ENCODE measurements around the gene SFSWAP.
"Not testable (repeated sequence)": the region's sequence is repeated elsewhere in the genome, so short reads cannot be mapped to it uniquely, and the experiment has no call there.

SFSWAP gene

DNA sequence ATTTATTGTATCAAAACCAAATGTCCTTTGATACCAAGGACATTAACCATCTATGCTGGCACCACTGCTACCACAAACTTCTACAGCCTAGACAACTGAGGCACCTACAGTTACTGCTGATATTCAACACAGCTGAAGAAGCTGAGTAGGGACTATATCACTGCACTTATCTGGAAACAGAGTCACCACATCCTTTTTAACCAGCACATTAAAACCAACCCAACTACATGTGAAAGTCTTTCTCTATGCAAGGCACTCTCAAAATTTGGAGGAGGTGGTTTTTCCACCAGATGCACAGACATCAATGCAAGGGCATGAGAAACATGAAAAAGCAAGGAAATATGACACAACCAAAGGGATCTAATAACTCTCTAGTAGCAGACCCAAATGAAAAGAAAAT, 7.7 kb upstream of the SFSWAP start:
- DNase-seq (ENCODE audit: low spot score) = no peak

DNA sequence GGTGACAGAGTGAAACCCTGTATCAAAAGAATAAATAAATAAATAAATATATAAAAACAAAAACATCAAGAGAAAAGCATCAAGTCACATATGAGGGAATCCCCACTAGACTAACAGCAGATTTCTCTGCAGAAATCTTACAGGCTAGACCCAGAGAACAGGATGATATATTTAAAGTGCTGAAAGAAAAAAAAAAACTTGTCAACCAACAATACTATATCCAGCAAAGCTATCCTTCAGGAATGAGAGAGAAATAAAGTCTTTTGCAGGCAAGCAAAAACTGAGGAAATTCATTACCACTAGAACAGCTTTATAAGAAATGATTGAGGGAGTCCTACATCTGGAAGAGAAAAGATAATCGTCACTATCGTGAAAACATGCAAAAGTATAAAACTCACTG, 6.4 kb upstream of the SFSWAP start:
- no peak for DNase-seq (ENCODE audit: low spot score)

DNA sequence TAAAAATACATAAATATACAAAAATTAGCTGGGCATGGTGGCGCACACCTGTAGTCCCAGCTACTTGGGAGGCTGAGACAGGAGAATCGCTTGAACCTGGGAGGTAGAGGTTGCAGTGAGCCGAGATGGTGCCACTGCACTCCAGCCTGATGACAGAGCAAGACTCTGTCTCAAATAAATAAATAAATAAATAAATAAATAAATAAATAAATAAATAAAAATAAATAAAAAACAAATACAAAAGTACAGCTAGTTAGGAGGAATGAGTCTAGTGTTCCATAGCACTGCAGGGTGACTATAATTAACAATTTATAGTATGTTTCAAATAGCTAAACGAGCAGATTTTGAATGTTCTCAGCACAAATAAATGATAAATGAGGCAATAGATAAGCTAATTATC, 4.2 kb upstream of the SFSWAP start:
- not testable (repeated sequence) for DNase-seq (ENCODE audit: low spot score)

DNA sequence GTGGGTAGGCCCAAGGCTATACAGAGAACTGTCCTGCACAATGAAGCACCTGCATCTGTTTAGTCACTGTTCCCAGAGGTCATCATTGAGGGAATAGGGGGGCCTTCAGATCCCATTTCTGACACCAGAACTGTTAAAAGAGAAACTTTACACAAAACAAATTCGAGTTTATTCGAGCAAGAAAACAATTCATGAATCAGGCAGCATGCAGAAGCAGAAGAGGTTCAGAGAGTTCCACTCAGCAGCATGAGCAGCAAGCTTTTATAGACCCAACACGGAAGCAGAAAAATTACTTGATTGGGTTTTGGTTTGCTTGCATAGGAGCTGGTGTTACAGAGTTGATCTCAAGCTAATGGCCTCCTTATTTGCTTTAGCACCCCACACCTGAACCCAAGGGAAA, 1.7 kb upstream of the SFSWAP start:
- no peak for DNase-seq (ENCODE audit: low spot score)

DNA sequence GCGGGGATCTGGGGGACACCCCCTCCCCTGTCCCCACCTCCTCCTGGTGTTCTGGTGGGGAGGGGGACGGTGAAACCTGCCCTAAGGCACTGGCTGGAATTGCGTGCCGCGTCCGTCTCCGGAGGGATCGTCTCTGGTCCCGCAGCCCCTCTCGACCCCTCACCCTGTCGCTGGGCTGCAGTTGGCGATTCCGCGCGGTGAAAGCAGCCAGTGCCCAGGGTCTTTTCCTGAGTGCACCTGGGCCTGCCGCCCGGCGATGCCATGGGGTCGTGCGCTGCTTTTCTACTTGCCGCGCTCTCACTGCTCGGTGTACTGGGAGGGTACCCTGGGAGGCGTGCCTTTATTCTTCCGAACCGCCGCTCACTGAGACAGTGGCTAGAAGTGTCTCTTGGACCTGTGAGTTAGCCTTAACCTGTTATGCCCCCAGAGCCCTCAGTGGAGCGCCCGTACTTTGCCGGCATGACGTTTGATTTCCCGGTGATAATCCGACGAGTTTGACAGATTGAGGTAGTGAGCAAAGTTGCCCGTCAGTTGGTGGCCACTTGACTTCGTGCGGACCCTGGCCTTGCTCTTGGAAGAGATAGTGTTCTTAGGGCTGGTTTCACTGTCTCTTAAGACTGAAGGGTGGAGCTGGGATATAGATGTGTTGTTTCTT, 788 bp downstream of the SFSWAP start:
- DNase-seq (ENCODE audit: low spot score) = no peak

DNA sequence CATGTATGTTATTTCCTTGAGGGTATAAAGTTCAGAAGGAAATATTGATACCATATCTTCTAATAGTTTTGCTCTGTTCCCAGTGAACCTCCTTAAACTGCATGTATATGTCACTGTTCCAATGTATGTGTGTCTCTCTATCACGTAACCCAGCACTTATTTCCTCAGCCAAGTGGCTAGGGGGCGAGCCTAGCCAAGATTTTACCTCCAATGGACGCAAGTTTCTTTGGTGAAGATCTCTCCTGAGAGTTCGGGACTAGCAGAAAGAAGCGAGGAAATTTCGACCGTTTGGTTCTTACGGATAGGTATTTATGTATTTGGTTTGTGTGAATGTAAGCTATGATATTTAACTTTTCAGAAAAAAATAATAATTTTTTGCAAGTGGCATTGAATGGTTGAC, 2.5 kb downstream of the SFSWAP start:
- no peak for DNase-seq (ENCODE audit: low spot score)

DNA sequence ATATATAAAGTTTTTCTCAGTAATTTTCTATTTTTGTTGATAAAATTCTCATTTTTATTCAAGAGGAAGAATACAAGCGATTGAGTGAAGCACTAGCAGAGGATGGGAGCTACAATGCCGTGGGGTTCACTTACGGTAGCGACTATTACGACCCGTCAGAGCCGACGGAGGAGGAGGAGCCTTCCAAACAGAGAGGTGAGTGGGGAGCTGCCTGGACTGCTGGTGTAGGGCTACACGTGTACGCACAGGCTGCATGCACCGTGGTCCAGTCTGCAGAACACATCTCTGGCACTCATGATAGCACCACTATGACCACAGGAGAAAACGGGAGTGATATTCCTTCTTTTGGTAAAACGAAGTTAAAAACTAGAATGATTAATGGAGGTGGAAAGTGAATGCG, 3.9 kb downstream of the SFSWAP start:
- no peak for DNase-seq (ENCODE audit: low spot score)

DNA sequence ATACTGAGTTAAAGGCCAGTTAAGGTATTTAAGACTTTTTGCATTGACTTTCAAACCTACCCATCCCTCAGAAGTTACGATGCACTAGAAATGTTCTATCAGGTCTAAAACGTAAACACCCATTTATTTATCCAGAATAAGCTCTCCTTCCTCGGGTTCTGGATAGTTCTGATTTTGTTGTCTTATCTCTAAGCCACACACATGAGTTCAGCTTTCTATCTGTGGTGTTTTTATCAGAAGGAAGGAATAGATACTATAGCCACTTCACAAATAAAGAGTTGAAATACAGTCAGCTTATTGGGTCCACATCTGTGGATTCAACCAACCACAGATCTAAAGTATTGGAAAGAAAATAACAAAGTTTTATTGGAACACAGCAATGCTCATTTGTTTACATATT, 5.4 kb downstream of the SFSWAP start:
- no peak for DNase-seq (ENCODE audit: low spot score)

DNA sequence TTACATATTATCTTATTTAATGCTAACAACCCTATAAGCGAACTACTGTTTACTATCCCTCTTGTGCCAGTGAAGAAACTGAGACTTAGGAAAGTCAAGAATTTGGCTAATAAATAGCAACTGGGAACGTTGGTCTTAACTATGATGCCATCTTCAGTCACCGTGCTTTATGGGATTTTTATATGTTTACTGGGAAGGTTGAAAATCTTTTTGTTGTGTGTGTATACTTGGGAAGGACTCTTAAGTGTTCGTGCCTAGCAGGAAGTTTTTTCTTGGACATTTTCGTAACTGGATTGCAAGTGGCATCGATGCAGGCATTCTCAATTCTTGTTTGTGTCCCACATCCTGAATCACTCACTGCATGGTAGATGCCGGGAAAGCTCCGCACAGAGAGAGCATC, 9.4 kb downstream of the SFSWAP start:
- no peak for DNase-seq (ENCODE audit: low spot score)

DNA sequence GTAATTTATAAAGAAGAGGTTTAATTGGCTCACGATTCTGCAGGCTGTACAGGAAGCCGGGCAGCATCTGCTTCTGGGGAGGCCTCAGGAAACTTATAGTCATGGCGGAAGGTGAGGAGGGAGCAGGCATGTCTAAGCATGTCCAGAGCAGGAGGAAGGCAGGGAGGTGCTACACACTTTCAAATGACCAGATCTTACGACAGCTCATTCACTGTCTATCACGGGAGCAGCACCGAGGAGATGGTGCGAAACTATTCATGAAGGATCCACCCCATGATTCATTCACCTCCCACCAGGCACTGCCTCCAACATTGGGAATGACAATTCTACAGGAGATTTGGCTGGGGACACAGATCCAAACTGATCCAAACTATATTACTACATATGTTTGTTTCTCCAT, 10.0 kb downstream of the SFSWAP start:
- DNase-seq (ENCODE audit: low spot score) = no peak

DNA sequence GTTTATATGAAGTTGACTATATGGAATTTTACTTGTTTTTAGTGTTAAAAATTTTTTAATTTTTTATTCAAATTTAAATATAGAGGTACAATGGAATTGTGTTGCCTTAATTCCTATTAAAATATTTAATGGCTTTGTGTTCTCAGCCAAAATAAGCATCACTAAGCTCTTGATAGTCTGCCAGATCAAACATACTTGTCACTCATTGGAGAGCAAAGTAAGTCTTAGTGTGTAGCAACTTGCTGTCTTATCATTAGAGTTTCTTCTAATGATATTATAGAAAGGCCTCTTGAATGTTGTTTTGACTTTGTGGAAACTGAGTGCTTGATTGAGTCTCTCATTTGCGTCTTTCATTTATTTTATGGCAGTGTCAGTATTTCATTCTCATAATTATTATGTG, 10.7 kb downstream of the SFSWAP start:
- DNase-seq (ENCODE audit: low spot score) = no peak

DNA sequence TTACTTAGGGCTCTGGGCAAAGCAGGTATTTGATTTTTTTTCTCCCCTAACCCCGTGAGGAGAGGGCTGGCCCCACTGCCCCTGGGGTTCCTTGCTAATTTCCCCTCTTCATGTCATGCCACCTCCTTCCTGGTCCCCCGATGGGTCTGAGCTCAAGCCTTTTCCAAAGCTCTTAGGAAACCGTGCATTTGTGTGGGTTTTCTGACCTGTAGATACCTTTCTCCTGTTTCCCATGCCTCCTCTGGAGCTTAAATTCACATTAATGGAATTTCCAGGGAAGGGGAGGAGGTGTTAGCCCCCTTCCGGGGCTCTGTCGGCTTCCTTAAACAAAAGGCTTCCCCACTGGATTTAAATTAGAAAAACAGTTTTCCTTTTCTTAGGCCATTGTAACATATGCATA, 12.6 kb downstream of the SFSWAP start:
- DNase-seq (ENCODE audit: low spot score) = no peak

DNA sequence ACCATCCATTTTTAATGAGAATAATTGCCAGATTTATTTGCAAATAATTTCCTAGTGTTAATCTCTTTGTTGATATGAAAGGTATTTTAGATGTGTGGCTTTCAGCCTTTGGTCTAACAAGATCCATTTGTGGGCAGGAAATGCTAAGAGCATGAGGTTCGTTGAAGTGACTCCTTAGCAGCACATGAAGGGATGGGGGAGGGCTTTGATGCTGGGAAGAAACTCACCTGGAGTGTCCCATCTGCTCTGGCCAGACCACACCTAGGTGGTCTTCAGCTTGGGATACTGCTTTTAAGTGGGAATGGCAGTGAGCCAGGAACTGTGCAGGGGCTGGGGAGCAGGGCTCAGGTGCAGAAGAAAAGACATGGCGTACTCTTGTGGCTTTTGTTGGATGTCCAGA, 13.6 kb downstream of the SFSWAP start:
- DNase-seq (ENCODE audit: low spot score) = no peak

DNA sequence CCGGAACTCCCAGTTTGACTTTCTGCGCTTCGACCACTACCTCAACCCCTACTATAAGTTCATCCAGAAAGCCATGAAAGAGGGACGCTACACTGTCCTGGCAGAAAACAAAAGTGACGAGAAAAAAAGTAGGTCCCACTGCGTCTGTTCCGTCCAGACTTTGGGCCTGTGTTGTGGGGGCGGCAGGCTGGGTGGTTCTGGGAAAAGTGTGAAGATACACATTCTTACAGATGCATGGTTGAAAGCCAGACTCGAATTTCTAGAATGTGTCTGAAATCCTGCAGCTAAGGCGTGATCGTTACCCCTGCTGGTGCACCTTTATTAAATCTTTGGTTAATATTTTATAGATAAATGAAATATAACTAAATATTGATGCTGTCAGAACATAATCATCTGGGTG, 14.6 kb downstream of the SFSWAP start:
- DNase-seq (ENCODE audit: low spot score) = no peak

DNA sequence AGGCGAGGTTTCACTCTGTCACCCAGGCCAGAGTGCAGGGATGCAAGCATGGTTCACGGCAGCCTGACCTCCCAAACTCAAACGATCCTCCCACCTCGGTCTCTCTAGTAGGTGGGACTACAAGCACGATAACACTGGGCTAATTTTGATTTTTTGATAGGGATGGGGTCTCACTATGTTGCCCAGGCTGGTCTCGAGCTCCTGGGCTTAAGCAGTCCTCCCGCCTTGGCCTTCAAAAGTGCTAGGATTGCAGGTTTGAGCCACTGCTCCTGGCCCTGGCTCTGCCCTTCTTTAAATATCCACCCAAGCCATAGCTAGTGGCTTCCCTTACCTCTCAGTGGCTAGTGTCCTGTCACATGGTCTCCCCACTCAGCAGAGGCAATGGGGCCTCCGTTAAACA, 17.8 kb downstream of the SFSWAP start:
- no peak for DNase-seq (ENCODE audit: low spot score)

DNA sequence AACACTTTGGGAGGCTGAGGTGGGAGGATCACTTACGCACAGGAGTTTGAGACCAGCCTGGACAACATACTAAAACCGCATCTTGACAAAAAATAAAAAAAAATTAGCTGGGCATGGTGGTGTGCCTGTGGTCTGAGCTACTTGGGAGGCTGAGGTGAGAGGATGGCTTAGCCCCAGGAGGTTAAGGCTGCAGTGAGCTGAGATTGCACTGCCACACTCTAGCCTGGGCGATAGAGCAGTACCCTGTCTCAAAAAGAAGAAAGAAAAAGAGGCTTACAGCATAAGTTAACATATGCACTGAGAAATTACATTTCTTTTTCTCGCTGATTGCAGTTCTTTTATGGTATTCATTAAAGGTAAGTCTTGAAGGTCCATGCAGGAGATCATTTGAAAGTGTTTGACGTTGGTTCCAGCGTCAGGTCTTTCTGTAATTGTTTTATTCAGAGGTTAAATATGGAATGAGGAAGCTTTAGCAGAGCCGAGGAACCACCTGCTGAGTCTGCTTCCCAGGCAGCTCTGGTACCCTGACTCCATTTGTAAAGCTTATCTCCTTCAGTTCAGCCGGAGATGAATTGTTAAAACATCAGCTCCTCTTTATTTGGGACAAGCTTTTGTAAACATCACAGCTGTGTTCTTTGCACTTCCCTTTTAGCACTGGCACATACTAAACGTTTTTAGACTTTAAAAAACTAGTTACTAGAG, 18.5 kb downstream of the SFSWAP start:
- no peak for DNase-seq (ENCODE audit: low spot score)

DNA sequence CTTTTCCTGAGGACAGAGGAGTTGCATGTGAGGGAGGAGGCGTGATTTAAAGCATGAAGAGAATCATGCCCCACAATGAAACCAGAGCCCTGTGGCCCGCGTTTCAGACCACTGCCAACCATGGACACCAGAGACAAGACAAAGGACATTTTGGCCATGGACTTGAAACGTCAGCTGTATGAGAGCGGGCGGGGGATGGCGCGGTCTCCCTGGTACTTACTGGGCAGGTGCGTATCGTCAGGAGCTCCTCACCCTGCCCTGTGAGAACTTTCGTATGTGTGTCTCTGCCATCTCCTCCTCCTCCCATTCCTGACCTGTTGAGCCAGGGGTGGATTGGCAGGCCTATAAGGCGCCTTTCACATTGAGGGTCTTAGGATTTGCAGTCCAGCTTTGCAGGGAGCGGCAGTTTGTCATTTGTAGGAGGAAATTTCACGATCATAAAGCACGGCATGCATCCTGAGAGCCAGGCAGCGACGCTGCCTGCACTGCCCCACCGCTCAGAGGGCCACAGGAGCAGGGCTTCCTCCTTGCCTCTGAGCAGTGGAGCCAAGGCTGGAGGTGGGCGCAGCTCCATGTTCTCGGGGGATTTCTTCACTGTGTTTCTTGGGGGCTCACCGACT, 22.2 kb downstream of the SFSWAP start:
- no peak for DNase-seq (ENCODE audit: low spot score)

DNA sequence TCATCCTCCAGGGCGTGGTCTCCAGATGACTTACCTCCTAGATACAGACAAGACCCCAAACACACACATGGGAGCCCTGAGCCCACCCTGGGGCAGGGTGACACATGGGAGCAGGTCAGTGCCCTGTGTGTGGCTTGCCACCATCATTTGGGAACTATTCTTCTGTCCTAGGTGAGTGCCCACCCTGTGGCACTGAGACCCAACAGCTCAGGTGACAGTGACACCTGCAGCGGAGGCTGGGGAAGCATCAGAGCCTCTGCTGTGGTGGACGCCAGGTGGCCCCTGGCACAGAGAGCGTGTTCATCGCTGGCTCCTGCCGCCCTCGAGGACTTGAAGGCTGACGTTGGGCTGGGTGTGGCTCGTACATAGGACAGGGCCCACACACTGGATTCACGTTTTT, 23.0 kb downstream of the SFSWAP start:
- DNase-seq (ENCODE audit: low spot score) = no peak

DNA sequence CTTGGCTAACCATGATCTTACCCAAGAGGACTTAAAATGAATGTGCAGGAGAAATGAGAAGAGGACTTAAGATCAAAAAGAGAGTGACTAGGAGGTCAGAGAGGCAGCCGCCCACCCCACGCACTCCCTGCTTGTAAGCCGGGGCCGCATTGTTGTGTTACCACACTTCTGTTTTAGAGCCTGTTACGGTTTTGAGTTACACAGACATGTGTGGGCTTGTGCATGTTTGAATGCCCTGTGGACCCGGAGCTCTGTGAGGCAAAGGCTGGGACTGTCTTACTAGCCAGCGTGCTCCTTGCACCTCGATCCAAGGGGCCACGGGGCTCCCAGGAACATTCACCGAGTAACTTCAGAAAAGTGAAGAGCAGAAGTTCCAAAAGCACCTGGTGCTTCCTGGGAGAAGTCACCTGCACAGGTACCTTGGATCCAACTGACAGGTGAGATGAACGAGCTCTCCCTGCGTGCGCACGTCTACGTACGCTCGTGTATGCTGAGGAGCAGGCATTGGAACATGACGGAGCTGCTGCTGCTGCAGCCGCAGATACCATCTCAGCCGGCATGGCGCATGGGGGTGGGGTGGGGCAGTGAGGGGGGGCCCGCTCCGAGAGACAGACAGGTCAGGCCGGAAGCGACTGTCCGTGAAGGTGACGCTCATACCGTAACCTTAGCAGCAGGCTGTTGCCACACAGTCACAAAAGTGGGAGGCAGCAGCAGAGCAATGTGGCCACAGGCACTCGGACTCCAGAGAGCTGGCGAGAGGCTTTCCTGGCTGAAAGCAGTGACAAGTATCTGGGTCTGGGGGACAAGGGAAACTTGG, 23.7 kb downstream of the SFSWAP start:
- DNase-seq (ENCODE audit: low spot score) = no peak

DNA sequence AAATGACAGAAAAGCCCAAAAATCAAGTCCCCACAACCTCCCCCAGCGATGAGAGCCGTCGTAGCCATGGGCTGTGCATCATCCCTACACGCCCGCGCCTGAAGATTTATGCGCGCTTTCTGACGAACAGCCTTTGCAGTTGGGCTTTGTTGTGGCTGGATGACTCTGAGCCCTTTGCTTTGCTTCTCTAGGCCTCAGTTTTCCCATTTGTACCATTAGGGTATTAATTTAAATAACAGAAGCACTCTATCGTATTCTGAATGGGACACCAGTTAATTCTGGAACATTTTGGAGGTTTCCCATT, 24.2 kb downstream of the SFSWAP start:
- no peak for DNase-seq (ENCODE audit: low spot score)

DNA sequence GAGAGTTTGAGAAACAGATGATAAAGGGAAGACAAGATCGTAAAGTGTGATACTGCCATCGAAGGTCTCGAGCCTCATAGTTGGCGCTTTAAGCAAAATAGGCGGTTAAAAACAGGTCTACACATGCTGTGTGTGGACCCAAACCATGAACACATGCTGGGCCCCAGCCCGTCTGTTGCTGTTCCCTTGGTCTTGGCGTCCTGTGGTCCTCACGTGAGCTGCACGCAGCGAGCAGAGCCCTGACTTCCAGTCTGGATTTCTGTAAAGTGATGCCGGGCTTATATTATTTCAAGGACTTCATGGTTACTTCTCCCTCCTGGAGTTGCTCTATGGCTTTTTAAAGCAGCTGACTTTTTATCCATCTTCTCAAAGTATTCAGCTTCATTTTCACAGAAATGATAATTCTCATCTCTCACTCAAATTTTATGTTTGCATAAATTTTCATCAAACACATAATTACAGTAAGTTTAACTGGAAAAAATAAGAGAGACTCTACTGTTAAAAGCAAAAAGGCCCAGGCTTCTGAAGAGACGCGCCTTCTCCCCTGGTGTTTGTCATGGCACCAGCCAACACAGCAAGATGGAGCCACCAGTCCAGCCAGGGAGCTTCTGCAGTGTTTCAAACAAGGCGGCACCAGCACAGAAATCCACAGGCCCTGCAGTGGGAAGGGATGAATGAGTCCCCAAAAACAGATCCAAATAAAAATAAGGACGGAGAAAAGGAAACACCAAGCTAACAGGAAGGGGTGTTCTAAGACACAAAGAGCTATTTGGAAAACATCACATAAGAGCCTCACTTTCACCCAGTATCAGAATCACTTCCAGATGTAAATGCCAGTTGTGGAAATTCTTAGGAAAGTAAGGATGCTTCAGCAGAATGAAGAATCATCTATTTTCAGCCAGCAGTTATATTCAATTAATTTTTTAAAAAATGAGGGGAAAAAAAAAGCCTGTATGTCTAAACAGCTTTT, 24.9 kb downstream of the SFSWAP start:
- DNase-seq (ENCODE audit: low spot score) = no peak

All from HuH-7.5 (cell line).